SU-DHL-6 (cell line): ENCODE measurements around the gene SESN1.

Experiments
- EZH2phosphoT487 ChIP-seq: fragments of 200-600 bp; sonication (generic), shearing (Covaris generic); conservative IDR thresholded peaks from 2 replicates; pipeline ENCODE4 v1.6.1; 2018; ENCODE audit warnings: mild to moderate bottlenecking, antibody characterized with exemption, low read length, moderate library complexity, mixed read lengths
- TF ChIP-seq, protein P1 (sequence below): fragments of 200-600 bp; sonication (generic); IDR thresholded peaks from one replicate; pipeline ENCODE4 v1.5.1; 2017; ENCODE audit warnings: antibody characterized with exemption, mild to moderate bottlenecking, low read length, moderate library complexity; ENCODE audit not compliant: insufficient read depth, poor library complexity, severe bottlenecking

DNA sequence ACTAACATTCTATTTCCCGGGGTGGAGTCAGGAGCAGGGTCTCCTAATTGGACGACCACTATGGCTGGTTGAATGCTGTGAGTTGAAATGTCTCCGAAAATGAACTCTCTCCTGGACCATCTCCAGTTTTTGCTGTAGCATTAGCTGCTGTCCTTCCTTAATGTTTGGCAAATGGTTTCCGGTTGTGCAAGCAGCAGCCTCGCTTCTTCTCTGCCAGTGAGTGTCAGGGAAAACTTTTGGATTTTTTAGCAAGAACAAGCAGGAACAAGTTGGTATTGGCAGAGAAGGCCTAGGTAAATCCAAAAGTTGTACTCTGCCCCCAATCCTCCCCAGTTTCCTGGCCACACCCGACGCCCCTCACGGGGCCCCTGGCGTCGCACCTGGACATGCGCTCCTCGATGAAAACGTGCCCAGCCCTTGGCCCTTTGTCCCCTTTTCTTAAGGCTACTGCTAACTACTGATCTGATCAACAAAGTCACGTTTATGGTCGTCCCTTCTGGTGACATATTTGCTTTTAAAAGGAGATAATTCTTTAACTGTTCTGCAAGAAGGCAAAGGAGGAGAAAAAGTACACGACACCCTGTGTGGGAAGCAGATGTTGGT lies 143.2 kb downstream of the SESN1 start:
- TF ChIP-seq EZH2phosphoT487: no peak
- TF ChIP-seq, protein P1, sequence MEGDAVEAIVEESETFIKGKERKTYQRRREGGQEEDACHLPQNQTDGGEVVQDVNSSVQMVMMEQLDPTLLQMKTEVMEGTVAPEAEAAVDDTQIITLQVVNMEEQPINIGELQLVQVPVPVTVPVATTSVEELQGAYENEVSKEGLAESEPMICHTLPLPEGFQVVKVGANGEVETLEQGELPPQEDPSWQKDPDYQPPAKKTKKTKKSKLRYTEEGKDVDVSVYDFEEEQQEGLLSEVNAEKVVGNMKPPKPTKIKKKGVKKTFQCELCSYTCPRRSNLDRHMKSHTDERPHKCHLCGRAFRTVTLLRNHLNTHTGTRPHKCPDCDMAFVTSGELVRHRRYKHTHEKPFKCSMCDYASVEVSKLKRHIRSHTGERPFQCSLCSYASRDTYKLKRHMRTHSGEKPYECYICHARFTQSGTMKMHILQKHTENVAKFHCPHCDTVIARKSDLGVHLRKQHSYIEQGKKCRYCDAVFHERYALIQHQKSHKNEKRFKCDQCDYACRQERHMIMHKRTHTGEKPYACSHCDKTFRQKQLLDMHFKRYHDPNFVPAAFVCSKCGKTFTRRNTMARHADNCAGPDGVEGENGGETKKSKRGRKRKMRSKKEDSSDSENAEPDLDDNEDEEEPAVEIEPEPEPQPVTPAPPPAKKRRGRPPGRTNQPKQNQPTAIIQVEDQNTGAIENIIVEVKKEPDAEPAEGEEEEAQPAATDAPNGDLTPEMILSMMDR: no peak
